Measurements from ENCODE around the gene FGD4. TPM values are rescaled to one million over a fixed set of nuclear protein-coding genes. Genes with fewer than 3 reads are reported as not detected.

Gene FGD4
- total and polyA plus RNA-seq, 8 donors: 5.5 to 138 (median 80.8) TPM

GRCh38 chr12:32420356-32420755 lies 21.0 kb downstream of the FGD4 start:
- Histone ChIP-seq H3K27ac (no peak overlapping the region), H3K9me3 (no peaks in the 10 kb centered on the region), H3K27me3 (no peaks in the 10 kb centered on the region), H3K4me1 (peaks cover 0 to 39% (median 23%) of the 10 kb centered on the region in 4 donors), H3K36me3 (no peaks in the 10 kb centered on the region), H3K4me3 (no peak overlapping the region)
- no peak for DNase-seq
- 56 to 80% (median 61%) methylated on average over 2 of the region's 2 CpGs for WGBS, 5 donors
- no peak for TF ChIP-seq EP300 (IDR thresholded peaks at IDR 0.05)
- no peak for TF ChIP-seq POLR2A (IDR thresholded peaks at IDR 0.05)
- no peak for TF ChIP-seq POLR2AphosphoS5 (IDR thresholded peaks at IDR 0.05)
- TF ChIP-seq CTCF (IDR thresholded peaks at IDR 0.05): no peak
- intact Hi-C loops (cut with DNase I; ENCODE audit: low total_unique reads): no loop called here

- Histone ChIP-seq H3K9me3 (peaks cover 0 to 6% (median 0%) of the 10 kb centered on the region in 4 donors), H3K4me3 (no peak overlapping the region), H3K4me1 (peaks cover 0 to 39% (median 21%) of the 10 kb centered on the region in 4 donors), H3K27ac (peak overlapping the region in 1 of 5 donors; percentile 22), H3K27me3 (no peaks in the 10 kb centered on the region), H3K36me3 (no peaks in the 10 kb centered on the region)
- TF ChIP-seq EP300 (IDR thresholded peaks at IDR 0.05) (no peak), CTCF (IDR thresholded peaks at IDR 0.05) (no peak), POLR2A (IDR thresholded peaks at IDR 0.05) (no peak), POLR2AphosphoS5 (IDR thresholded peaks at IDR 0.05) (no peak)
- no peak for DNase-seq
- intact Hi-C loops (cut with DNase I; ENCODE audit: low total_unique reads): no loop called here
Observed at GRCh38 chr12:32423559-32423958, 24.2 kb downstream of the FGD4 start.

GRCh38 chr12:32431025-32431424 lies 31.7 kb downstream of the FGD4 start:
- Histone ChIP-seq H3K36me3 (peaks cover 0 to 6% (median 0%) of the 10 kb centered on the region in 4 donors), H3K9me3 (peaks cover 0 to 10% (median 4%) of the 10 kb centered on the region in 4 donors), H3K27ac (no peak overlapping the region), H3K4me1 (peaks cover 0 to 10% (median 6%) of the 10 kb centered on the region in 4 donors), H3K4me3 (no peak overlapping the region), H3K27me3 (no peaks in the 10 kb centered on the region)
- WGBS, 5 donors: 75 to 82% (median 78%) methylated on average over 6 of the region's 6 CpGs
- intact Hi-C loops (cut with DNase I; ENCODE audit: low total_unique reads): no loop called here
- no peak for TF ChIP-seq CTCF (IDR thresholded peaks at IDR 0.05)
- no peak for TF ChIP-seq POLR2A (IDR thresholded peaks at IDR 0.05)
- TF ChIP-seq POLR2AphosphoS5 (IDR thresholded peaks at IDR 0.05): no peak
- DNase-seq: no peak

GRCh38 chr12:32435921-32436705 lies 36.8 kb downstream of the FGD4 start:
- Histone ChIP-seq H3K27ac (no peak overlapping the region), H3K36me3 (no peaks in the 10 kb centered on the region), H3K27me3 (no peaks in the 10 kb centered on the region), H3K9me3 (no peaks in the 10 kb centered on the region), H3K4me3 (no peak overlapping the region), H3K4me1 (peaks cover 7 to 34% (median 20%) of the 10 kb centered on the region in 4 donors)
- WGBS, 5 donors: 51 to 67% (median 62%) methylated on average over 7 of the region's 7 CpGs
- no peak for DNase-seq
- TF ChIP-seq POLR2A (IDR thresholded peaks at IDR 0.05): no peak
- TF ChIP-seq CTCF (IDR thresholded peaks at IDR 0.05): no peak
- no peak for TF ChIP-seq EP300 (IDR thresholded peaks at IDR 0.05)
- TF ChIP-seq POLR2AphosphoS5 (IDR thresholded peaks at IDR 0.05): no peak
- intact Hi-C loops (cut with DNase I; ENCODE audit: low total_unique reads): no loop called here
